C4-2B (cell line): ENCODE data around the gene ZACN.

Experiments
- CTCF ChIP-seq: fragments of 450-650 bp; conservative IDR thresholded peaks from 2 replicates; pipeline ENCODE4 v1.5.1; 2017; ENCODE audit warnings: mild to moderate bottlenecking
- ZFX ChIP-seq: fragments of 450-650 bp; IDR thresholded peaks from 2 replicates; pipeline ENCODE4 v1.6.1; 2017

GRCh38 chr17:76083536-76084182, 4.7 kb downstream of the ZACN start:
- TF ChIP-seq CTCF, result no peak
- no peak for TF ChIP-seq ZFX
